ENCODE data around the gene ANKRD65.
"Not testable (repeated sequence)": the region's sequence is repeated elsewhere in the genome, so short reads cannot be mapped to it uniquely, and the experiment has no call there.

ANKRD65 gene

GRCh38 chr1:1430992-1431844 lies 10.1 kb upstream of the ANKRD65 start:
- no peak for DNase-seq (ENCODE audit: low read depth in 2 of 2)

GRCh38 chr1:1430114-1430982 lies 9.3 kb upstream of the ANKRD65 start:
- no peak for DNase-seq (ENCODE audit: low read depth in 2 of 2)

- DNase-seq (ENCODE audit: low read depth in 2 of 2) = no peak
Observed at GRCh38 chr1:1429671-1430073, 8.6 kb upstream of the ANKRD65 start.

- DNase-seq (ENCODE audit: low read depth in 2 of 2) = not testable (repeated sequence)
Observed at GRCh38 chr1:1428967-1429366, 7.9 kb upstream of the ANKRD65 start.

- no peak for DNase-seq (ENCODE audit: low read depth in 2 of 2)
Observed at GRCh38 chr1:1428174-1428573, 7.1 kb upstream of the ANKRD65 start.

GRCh38 chr1:1427820-1428148 lies 6.7 kb upstream of the ANKRD65 start:
- no peak for DNase-seq (ENCODE audit: low read depth in 2 of 2)

- DNase-seq (ENCODE audit: low read depth in 2 of 2) = no peak
Observed at GRCh38 chr1:1427106-1427819, 6.2 kb upstream of the ANKRD65 start.

GRCh38 chr1:1426496-1427105 lies 5.5 kb upstream of the ANKRD65 start:
- DNase-seq (ENCODE audit: low read depth in 2 of 2) = no peak

GRCh38 chr1:1425753-1426495 lies 4.8 kb upstream of the ANKRD65 start:
- no peak for DNase-seq (ENCODE audit: low read depth in 2 of 2)

GRCh38 chr1:1425426-1425752 lies 4.3 kb upstream of the ANKRD65 start:
- no peak for DNase-seq (ENCODE audit: low read depth in 2 of 2)

- DNase-seq (ENCODE audit: low read depth in 2 of 2) = no peak
Observed at GRCh38 chr1:1424707-1425106, 3.6 kb upstream of the ANKRD65 start.

- no peak for DNase-seq (ENCODE audit: low read depth in 2 of 2)
Observed at GRCh38 chr1:1423245-1423597, 2.1 kb upstream of the ANKRD65 start.

GRCh38 chr1:1422465-1423244 lies 1.6 kb upstream of the ANKRD65 start:
- DNase-seq (ENCODE audit: low read depth in 2 of 2) = no peak

- DNase-seq (ENCODE audit: low read depth in 2 of 2) = no peak
Observed at GRCh38 chr1:1421907-1422464, 910 bp upstream of the ANKRD65 start.

GRCh38 chr1:1420654-1421141 lies 378 bp downstream of the ANKRD65 start:
- no peak for DNase-seq (ENCODE audit: low read depth in 2 of 2)

- no peak for DNase-seq (ENCODE audit: low read depth in 2 of 2)
Observed at GRCh38 chr1:1419813-1420653, 1.0 kb downstream of the ANKRD65 start.

GRCh38 chr1:1419363-1419812 lies 1.7 kb downstream of the ANKRD65 start:
- no peak for DNase-seq (ENCODE audit: low read depth in 2 of 2)

- no peak for DNase-seq (ENCODE audit: low read depth in 2 of 2)
Observed at GRCh38 chr1:1418464-1419362, 2.4 kb downstream of the ANKRD65 start.
